ENCODE measurements around the gene ATL2.

DNA sequence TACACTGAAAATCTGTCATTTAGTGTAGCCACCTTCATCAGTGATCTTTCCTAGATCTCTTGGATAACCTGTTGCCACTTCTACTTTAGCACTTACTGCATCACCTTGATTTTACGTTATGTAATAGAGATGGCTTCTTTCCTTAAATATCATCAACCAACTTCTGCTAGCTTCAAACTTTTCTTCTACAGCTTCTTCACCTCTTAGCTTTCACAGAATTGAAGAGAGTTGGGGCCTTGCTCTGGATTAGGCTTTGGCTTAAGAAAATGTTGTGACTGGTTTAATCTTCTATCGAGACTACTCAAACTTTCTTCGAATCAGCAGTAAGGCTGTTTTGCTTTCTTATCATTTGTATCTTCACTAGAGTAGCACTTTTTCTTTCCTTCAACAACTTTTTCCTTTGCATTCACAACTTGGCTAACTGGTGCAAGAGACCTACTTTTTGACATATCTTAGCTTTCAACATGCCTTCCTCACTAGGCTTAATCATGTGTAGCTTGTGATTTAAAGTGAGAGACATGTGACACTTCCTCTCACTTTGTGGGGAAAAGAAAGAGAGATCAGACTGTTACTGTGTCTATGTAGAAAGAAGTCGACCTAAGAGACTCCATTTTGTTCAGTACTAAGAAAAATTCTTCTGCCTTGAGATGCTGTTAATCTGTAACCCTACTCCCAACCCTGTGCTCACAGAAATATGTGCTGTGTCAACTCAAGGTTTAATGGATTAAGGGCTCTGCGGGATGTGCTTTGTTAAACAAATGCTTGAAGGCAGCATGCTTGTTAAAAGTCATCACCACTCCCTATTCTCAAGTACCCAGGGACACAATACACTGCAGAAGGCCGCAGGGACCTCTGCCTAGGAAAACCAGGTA is 99.6 kb downstream of the ATL2 start:
- TF ChIP-seq EZH2 (IDR thresholded peaks at IDR 0.05; ENCODE audit: insufficient read depth, poor library complexity, severe bottlenecking) (no peak), EZH2phosphoT487 (IDR thresholded peaks at IDR 0.05; ENCODE audit: insufficient read depth, low read depth) (no peak)

All from GM23248 (cell line).